Type B pancreatic cell (in vitro differentiated cells): ENCODE data around the gene ARRDC2. TPM values are rescaled to one million over a fixed set of nuclear protein-coding genes. Genes with fewer than 3 reads are reported as not detected.
A peak's percentile ranks its signal among the peaks of the same experiment; 100 is the strongest.

Experiments
- DNase-seq: peaks from one replicate; pipeline ENCODE4 v3.0.0; 2021; ENCODE audit warnings: mixed read lengths; ENCODE audit not compliant: unreplicated experiment; ENCODE audit errors: extremely low spot score
- H3K27ac Mint-ChIP-seq: 2 replicates; pipeline ENCODE4 v1.8.0; 2021; ENCODE audit warnings: mild to moderate bottlenecking, mixed read lengths
- H3K27me3 Mint-ChIP-seq: 2 replicates; pipeline ENCODE4 v1.8.0; 2021; ENCODE audit warnings: mixed read lengths
- H3K36me3 Mint-ChIP-seq: 2 replicates; pipeline ENCODE4 v1.8.0; 2021; ENCODE audit warnings: mixed read lengths
- H3K4me1 Mint-ChIP-seq: one replicate; pipeline ENCODE4 v1.8.0; 2021; ENCODE audit warnings: mixed read lengths; ENCODE audit not compliant: unreplicated experiment
- H3K4me3 Mint-ChIP-seq: 2 replicates; pipeline ENCODE4 v1.8.0; 2021; ENCODE audit warnings: mild to moderate bottlenecking, mixed read lengths
- H3K9me3 Mint-ChIP-seq: 2 replicates; pipeline ENCODE4 v1.8.0; 2021; ENCODE audit warnings: mixed read lengths
- total RNA-seq: library from RNA; stranded (reverse); gene quantifications from 2 replicates; pipeline ENCODE4 v1.2.1, GENCODE V29; 2021; ENCODE audit warnings: low replicate concordance
- TF ChIP-seq, protein P1 (sequence below): fragments of 200-600 bp; sonication (generic); conservative IDR thresholded peaks from 2 replicates; pipeline ENCODE4 v1.5.0; 2021; ENCODE audit warnings: antibody characterized with exemption, mild to moderate bottlenecking

Gene ARRDC2
- total RNA-seq, 1 donor from 2014 or later: 2.8 TPM

DNA sequence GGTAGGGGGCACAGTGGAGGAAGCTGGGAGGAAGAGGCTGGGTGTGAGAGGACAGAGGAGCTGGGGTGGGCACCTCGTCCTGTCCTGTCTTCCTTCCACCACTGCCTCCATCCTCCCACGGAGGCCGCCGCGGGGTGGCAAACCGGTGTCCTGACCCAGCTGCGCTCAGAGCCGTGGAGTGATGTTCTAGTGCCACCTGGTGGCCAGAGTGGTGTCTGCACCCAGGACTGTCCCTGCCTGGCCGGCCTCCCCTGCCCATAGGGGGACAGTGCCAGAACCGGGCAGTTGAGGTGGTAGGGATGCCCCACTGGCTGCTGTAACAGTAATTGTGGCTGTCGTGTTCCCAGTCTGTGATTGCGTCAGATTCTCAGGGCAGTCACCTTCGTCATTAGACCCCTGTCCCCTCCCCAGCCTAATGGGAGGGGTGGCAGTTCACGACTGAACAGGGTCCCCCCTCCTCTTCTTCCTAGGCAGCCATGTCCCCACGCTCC lies 11.1 kb upstream of the ARRDC2 start:
- TF ChIP-seq, protein P1, sequence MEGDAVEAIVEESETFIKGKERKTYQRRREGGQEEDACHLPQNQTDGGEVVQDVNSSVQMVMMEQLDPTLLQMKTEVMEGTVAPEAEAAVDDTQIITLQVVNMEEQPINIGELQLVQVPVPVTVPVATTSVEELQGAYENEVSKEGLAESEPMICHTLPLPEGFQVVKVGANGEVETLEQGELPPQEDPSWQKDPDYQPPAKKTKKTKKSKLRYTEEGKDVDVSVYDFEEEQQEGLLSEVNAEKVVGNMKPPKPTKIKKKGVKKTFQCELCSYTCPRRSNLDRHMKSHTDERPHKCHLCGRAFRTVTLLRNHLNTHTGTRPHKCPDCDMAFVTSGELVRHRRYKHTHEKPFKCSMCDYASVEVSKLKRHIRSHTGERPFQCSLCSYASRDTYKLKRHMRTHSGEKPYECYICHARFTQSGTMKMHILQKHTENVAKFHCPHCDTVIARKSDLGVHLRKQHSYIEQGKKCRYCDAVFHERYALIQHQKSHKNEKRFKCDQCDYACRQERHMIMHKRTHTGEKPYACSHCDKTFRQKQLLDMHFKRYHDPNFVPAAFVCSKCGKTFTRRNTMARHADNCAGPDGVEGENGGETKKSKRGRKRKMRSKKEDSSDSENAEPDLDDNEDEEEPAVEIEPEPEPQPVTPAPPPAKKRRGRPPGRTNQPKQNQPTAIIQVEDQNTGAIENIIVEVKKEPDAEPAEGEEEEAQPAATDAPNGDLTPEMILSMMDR: peak; percentile 98
- H3K27me3 Mint-ChIP-seq: peaks cover 8% of the 10 kb centered on the region
- peak; percentile 91 for DNase-seq
- H3K4me1 Mint-ChIP-seq: no peaks in the 10 kb centered on the region
- no peaks in the 10 kb centered on the region for H3K36me3 Mint-ChIP-seq
- H3K4me3 Mint-ChIP-seq: no peak overlapping the region
- no peaks in the 10 kb centered on the region for H3K9me3 Mint-ChIP-seq
- H3K27ac Mint-ChIP-seq: no peak overlapping the region

DNA sequence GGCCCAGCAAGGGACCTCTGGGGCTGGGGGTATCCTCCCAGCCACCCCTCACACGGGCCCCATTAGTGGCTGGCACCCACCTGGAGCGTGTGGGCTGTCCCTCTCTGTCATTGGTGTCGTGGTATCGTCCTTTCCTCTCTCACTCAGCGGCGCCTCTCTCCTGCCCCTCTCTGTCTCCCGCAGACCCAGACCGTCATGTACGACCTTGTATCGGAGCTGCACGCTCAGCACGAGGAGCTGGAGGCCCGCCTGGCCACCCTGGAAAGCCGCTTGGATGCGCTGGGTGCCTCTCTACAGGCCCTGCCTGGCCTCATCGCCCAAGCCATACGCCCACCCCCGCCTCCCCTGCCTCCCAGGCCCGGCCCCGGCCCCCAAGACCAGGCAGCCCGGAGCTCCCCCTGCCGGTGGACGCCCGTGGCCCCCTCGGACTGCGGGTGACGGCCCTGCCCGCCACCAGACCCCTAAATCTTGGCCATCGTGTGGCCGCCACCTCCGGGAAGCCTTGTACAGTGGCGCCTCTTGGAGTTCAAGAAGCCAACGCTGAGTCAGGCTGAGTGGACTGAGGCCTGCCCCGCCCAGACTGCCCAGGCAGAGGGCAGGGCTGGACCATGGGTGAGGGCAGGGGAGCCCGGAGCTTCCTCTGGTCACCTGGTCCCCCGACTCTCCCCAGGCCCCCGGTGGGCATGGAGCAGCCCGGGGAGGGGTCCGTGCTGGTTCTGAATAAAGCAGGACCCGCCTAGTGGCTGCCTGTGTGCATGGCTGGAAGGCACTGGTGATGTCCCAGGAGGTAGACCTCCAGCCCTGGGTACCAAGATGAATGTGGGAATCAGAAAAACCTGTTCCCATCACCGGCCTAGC lies 9.8 kb upstream of the ARRDC2 start:
- Mint-ChIP-seq H3K9me3 (no peaks in the 10 kb centered on the region), H3K4me3 (no peak overlapping the region), H3K27me3 (peaks cover 8% of the 10 kb centered on the region), H3K4me1 (no peaks in the 10 kb centered on the region), H3K36me3 (no peaks in the 10 kb centered on the region), H3K27ac (no peak overlapping the region)
- no peak for DNase-seq
- TF ChIP-seq, protein P1: peak; percentile 38

DNA sequence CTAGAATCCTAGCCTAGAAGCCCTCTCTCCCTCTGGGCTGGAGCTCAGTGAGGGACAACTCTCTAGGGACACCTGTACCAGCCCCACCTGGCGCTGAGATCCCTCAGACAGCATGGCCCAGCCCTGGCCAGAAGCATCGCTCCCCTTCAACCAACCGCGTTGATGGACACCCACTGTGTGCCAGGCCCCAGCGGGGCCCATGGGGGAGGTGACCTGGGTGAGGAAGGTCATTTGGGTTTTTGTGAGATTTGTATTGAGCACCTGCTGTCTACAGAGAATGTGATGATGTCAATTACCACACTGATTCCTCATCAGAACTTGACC lies 9.2 kb upstream of the ARRDC2 start:
- Mint-ChIP-seq H3K36me3 (no peaks in the 10 kb centered on the region), H3K27me3 (peaks cover 8% of the 10 kb centered on the region), H3K9me3 (no peaks in the 10 kb centered on the region), H3K4me1 (no peaks in the 10 kb centered on the region), H3K4me3 (peak overlapping the region; percentile 70), H3K27ac (no peak overlapping the region)
- DNase-seq: no peak
- TF ChIP-seq, protein P1: no peak

DNA sequence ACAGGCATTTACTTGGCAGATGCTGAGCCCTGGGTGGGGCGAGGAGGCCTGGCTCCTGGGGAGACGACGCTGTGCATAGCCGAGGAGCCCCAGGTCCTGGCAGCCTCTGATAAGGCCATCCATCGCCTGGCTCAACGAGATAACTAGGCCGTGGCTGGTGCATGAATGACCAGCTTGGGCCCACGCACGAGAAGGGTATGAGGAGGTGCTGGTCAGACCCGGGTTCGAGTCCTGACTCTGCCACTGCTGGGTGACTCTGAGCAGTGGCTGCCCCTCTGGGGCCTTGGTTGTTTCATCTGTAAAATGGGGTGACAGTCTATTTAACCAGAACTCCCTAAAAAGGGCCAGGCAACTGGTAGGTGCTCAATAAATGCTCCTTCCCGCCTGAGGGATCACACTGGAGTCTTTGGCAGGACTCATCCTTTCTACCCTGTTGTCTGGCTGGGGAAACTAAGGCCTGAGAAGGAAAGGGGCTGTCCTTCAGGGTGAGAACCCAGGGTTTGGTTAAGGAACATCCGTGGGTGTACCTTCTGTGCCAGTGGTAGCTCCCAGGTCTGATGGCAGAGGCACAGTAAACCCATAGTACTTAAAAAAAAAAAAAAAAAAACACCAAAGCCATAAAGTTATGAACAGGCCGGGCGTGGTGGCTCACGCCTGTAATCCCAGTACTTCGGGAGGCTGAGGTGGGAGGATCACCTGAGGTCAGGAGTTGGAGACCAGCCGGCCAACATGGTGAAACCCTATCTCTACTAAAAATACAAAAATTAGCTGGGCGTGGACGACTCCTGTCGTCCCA lies 8.1 kb upstream of the ARRDC2 start:
- no peak for DNase-seq
- Mint-ChIP-seq H3K4me1 (no peaks in the 10 kb centered on the region), H3K27me3 (peaks cover 8% of the 10 kb centered on the region), H3K9me3 (no peaks in the 10 kb centered on the region), H3K36me3 (no peaks in the 10 kb centered on the region), H3K27ac (peak overlapping the region; percentile 84), H3K4me3 (peak overlapping the region; percentile 85)
- TF ChIP-seq, protein P1: no peak

DNA sequence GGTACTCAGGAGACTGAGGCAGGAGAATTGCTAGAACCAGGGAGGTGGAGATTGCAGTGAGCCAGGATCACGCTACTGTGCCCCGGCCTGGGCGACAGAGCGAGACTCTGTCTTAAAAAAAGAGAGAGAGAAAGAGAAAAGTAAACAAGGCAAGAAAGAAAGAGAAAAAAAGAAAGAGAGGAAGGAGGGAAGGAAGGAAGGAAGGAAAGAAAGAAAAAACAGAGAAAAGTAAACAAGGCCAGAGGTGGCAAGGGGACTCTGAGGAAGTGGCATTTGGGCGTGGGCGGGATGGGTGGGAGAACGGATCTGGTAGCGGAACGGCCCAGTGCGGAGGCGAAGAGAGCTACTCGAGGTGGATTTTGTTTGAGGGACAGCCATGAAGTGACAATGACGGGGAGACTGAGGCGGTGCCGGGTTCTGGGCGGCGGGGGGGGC lies 7.5 kb upstream of the ARRDC2 start:
- TF ChIP-seq, protein P1: no peak
- peak overlapping the region; percentile 85 for H3K4me3 Mint-ChIP-seq
- no peaks in the 10 kb centered on the region for H3K4me1 Mint-ChIP-seq
- H3K9me3 Mint-ChIP-seq: no peaks in the 10 kb centered on the region
- peak overlapping the region; percentile 84 for H3K27ac Mint-ChIP-seq
- peaks cover 8% of the 10 kb centered on the region for H3K27me3 Mint-ChIP-seq
- DNase-seq: no peak
- H3K36me3 Mint-ChIP-seq: no peaks in the 10 kb centered on the region
